IgD-negative memory B cell (primary cell): Measurements from ENCODE around the gene TUBB3. TPM values are rescaled to one million over a fixed set of nuclear protein-coding genes. Genes with fewer than 3 reads are reported as not detected.

Source experiments
- H3K27ac Mint-ChIP-seq, 3 donors: one replicate each; pipeline ENCODE4 v1.8.0; 2020 to 2022; ENCODE audit warnings: mild to moderate bottlenecking in 3 of 3, mixed read lengths in 3 of 3, moderate library complexity in 1 of 3
- H3K27me3 Mint-ChIP-seq: one replicate; pipeline ENCODE4 v1.8.0; 2021; ENCODE audit warnings: mixed read lengths
- H3K36me3 Mint-ChIP-seq: one replicate; pipeline ENCODE4 v1.8.0; 2020; ENCODE audit warnings: mild to moderate bottlenecking, mixed read lengths
- H3K4me1 Mint-ChIP-seq, 3 donors: one replicate each; pipeline ENCODE4 v1.8.0; 2020 to 2022; ENCODE audit warnings: mixed read lengths in 3 of 3, mild to moderate bottlenecking in 1 of 3
- H3K4me3 Mint-ChIP-seq, 4 donors: one replicate each; pipeline ENCODE4 v1.8.0; 2020 to 2022; ENCODE audit warnings: mild to moderate bottlenecking in 4 of 4, mixed read lengths in 4 of 4, moderate library complexity in 3 of 4
- H3K9me3 Mint-ChIP-seq, 3 donors: one replicate each; pipeline ENCODE4 v1.8.0; 2020 to 2021; ENCODE audit warnings: mixed read lengths in 3 of 3, mild to moderate bottlenecking in 1 of 3
- polyA plus RNA-seq: library from polyadenylated mRNA; unstranded; fragments of 300-500 nt; fragmentation: Illumina TruSeq; gene quantifications from one replicate; pipeline ENCODE4 v1.2.3, GENCODE V29; 2021

The TUBB3 gene
- polyA plus RNA-seq, 1 donor from 2014 or later = 1.1 TPM

DNA sequence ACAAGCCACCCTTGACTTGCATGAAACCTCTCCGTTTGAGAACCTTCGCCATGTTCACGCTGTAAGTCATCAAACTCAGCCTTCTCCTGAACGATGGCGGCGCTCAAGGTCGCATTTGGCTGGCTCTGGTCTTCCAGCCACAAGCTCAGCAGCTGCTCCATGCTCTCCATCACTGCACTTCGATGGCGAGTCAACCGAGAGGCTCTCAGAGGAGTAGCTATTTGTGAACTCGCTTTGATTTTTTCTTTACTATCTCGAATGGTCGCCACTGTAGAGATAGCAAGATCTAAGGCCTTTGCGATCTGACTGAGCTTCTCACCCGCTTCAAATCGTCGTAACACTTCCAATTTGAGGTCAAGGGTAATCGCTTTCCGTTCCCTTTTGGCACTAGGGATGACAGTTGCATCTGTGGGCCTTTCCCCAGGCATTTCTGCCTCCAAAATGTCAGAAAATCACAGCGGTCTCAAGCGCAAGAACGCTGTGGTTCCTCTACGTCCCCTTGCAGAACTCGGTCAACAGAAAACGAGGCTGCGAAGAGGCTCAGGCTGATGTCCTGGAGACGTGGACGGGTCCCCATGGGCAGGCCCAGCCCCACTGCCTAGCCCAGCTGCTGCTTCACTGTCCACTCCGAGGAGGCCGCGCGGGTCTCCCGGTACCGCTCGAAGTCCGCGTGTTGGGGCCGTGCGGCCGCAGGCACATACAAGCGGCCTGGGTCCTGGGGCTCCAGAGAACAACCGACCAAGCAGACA, 48.5 kb downstream of the TUBB3 start:
- H3K4me1 Mint-ChIP-seq = peaks cover 16 to 21% (median 18%) of the 10 kb centered on the region in 3 donors

DNA sequence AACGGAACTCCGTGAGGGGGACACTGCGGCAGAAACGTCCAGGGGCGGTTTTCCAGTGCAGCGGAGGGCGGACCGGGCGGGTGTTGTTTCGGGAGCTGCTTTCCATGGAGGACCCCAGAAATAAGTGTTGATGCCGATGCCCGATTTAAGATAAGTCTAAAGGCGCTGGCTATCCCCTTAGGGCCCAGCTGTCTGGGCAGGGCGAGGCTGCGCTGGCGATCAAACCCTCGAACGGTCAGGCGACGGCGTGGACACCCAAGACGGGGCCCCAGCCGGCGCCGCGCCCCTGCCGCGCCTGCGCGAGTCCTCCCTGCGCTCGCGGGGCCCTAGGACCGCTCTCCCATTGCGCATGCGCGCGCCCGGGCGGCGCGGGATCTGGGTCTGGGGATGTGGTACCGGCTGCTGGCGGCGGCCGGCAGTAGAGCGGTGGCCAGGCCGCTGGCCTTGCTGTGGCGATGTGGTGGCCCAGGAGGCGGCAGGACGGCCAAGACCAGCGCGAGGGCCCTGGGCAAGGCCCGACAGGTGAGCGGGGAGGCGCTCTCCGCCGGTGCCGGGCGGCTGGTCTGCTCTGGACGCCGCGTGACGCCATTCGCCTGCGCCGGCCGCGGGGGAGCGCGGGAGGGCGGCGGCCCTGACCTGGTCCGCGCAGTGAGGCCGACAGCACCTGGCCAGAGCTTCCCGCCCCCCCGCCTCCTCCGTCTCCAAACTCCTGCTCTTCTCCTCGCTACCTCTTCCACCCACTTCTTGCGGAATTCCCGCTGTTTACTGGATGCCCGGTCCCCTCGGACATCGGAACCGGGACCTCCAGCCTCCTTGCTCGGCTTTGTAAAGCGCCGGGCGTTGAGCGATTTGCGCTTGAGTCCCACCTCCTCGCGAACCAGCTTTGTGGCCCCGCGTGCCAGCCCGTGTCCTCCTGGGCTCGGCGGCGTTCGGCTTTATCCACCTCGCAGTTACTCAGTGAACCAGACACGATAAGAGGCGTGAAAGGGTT, 49.4 kb downstream of the TUBB3 start:
- Mint-ChIP-seq H3K4me1 (peaks cover 16 to 21% (median 20%) of the 10 kb centered on the region in 3 donors), H3K9me3 (no peaks in the 10 kb centered on the region)

More for the DNA sequence above, 48.5 kb downstream of the TUBB3 start:
- no peaks in the 10 kb centered on the region for H3K9me3 Mint-ChIP-seq
- peaks cover 6% of the 10 kb centered on the region for H3K36me3 Mint-ChIP-seq
- H3K4me3 Mint-ChIP-seq = peak overlapping the region; percentile 95 to 100 (median 98)
- H3K27ac Mint-ChIP-seq = peak overlapping the region; percentile 78 to 100 (median 92)
- no peaks in the 10 kb centered on the region for H3K27me3 Mint-ChIP-seq

DNA sequence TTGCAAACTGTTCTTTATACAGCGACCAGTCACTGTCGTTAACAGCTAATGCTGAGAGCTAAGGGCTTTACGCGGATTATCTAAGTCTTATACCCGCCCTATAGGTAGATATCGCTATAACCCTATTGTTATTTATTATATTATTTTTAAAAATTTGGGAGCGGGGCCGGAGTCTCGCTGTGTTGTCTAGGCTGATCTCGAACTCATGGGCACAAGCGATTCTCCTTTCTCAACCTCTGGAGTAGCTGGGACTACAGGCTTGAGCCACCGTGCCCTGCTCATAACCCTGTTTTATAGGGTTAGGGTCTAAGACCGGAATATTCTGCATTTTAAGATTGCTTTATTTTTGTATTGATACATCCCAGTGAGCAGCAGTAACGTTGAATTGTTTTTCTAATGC, 50.1 kb downstream of the TUBB3 start:
- Mint-ChIP-seq H3K4me3 (peak overlapping the region; percentile 95 to 100 (median 98)), H3K27ac (peak overlapping the region; percentile 92 to 100 (median 97)), H3K27me3 (no peaks in the 10 kb centered on the region), H3K4me1 (peaks cover 16 to 21% (median 21%) of the 10 kb centered on the region in 3 donors), H3K36me3 (peaks cover 6% of the 10 kb centered on the region), H3K9me3 (no peaks in the 10 kb centered on the region)

More for the DNA sequence above, 49.4 kb downstream of the TUBB3 start:
- Mint-ChIP-seq H3K27ac (peak overlapping the region; percentile 92 to 100 (median 97)), H3K4me3 (peak overlapping the region; percentile 95 to 100 (median 98)), H3K36me3 (peaks cover 6% of the 10 kb centered on the region), H3K27me3 (no peaks in the 10 kb centered on the region)

DNA sequence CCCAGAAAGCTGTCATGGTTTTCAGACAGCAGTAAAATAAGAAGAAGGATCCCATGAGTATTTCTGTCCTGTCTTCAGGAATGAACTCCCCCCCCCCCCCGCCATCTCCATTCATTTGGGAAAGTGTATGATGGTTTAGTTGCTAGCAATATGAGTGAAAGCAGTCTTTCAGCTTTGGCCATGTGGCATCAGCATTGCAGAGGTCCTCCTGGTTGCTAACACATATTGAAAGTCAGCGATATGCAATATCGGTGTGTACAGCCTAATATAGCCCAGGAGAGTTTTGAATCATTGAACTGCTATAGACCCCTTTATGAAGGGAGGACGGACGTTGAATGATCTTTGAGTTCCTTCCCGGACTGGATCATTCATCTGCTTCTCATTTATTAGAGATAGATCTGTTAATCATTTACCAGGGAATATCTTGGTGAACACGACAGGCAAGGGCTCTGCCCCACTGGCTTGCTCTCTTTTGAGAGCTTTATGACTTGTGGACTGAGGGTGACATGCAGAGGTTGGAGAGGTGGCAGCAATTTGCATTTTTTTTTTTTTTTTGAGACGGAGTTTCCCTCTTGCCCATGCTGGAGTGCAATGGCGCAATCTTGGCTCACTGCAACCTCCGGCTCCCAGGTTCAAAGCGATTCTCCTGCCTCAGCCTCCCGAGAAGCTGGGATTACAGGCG, 50.7 kb downstream of the TUBB3 start:
- Mint-ChIP-seq H3K9me3 (no peaks in the 10 kb centered on the region), H3K4me1 (peaks cover 16 to 21% (median 21%) of the 10 kb centered on the region in 3 donors), H3K4me3 (peak overlapping the region; percentile 70 to 100 (median 86)), H3K27ac (peak overlapping the region in 2 of 3 donors; percentile 53 to 100), H3K36me3 (peaks cover 7% of the 10 kb centered on the region), H3K27me3 (no peaks in the 10 kb centered on the region)

DNA sequence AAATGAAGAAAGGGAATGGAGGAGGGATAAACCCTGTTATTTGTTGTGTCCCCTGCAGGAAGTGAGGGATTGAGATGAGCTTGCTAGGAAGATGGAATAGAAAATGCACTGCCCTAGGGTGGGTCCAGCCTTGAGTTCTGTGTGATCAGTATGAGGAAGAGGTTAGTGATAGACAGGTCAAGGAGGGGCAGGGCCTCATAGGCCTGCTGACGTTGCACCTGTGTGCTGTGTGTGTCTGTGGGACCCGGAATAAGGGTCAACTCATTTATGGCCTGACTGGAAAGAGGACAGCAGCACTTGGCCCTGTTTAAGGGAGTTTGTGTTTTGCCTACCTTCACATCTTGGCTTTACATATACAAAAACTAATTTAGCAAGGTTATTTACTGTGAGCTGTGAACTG, 51.7 kb downstream of the TUBB3 start:
- Mint-ChIP-seq H3K36me3 (peaks cover 9% of the 10 kb centered on the region), H3K4me3 (peak overlapping the region in 2 of 4 donors; percentile 63 to 85), H3K27ac (peak overlapping the region in 1 of 3 donors; percentile 88), H3K27me3 (no peaks in the 10 kb centered on the region), H3K9me3 (no peaks in the 10 kb centered on the region), H3K4me1 (peaks cover 16 to 21% (median 21%) of the 10 kb centered on the region in 3 donors)

DNA sequence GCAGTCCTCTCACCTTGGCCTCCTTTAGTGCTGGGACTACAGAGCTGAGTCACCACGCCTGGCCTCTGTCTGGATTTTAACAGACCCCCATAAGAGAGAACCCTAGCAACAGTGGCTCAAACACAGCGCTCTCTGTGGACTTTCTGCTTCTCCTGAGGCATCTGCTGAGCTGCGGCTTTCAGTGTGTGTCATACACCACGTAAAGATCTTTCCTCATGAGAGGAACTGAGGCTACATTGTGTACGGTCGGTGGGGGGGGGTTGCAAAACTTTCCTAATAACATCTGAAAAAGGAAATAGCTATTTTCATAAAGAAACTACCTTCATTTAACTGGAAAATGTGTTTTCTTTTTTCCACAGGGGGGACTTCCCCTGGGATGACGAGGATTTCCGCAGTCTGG, 58.3 kb downstream of the TUBB3 start:
- no peaks in the 10 kb centered on the region for H3K27me3 Mint-ChIP-seq
- H3K4me3 Mint-ChIP-seq = peak overlapping the region in 1 of 4 donors; percentile 43
- peaks cover 1 to 16% (median 7%) of the 10 kb centered on the region in 3 donors for H3K4me1 Mint-ChIP-seq
- no peaks in the 10 kb centered on the region for H3K9me3 Mint-ChIP-seq
- H3K36me3 Mint-ChIP-seq = peaks cover 8% of the 10 kb centered on the region
- H3K27ac Mint-ChIP-seq = peak overlapping the region in 2 of 3 donors; percentile 67 to 87

DNA sequence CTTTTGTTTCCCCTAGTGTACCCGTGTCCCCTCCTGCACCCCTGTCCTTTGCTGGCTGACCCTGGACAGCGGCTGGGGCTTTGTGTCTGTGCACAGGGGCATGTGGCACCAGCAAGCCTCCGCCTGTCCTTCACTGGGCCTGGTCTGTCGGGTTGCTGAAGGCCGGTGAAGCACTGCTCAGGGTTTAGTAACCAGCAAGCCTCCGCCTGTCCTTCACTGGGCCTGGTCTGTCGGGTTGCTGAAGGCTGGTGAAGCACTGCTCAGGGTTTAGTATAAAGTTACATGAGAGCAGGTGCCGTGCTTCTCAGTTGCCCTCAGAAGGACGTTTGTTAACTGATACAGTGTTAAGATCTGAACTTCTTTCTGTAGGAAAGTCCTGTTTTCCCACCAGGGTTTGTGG, 59.2 kb downstream of the TUBB3 start:
- no peaks in the 10 kb centered on the region for H3K27me3 Mint-ChIP-seq
- H3K36me3 Mint-ChIP-seq = peaks cover 11% of the 10 kb centered on the region
- no peak overlapping the region for H3K27ac Mint-ChIP-seq

DNA sequence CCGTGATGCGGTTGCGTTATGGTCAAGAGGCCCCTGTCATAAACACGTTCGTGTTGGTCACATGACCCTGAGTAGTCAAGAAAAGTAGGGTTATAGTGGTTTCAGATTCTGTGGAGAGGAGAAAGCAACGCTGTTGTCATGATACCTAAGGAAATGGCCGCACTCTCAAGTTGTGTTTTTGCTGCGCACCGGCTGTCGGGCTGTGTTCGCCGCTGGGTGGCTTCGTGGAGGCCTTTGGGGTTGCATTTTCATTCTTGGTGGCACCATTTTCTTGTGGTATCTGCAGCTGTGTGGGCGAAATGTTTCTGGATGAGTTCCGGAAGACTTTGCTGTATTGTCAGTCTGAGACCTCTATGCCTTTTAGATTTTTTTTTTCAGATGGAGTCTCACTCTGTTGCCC, 60.4 kb downstream of the TUBB3 start:
- Mint-ChIP-seq H3K27ac (no peak overlapping the region), H3K27me3 (no peaks in the 10 kb centered on the region), H3K36me3 (peaks cover 11% of the 10 kb centered on the region), H3K4me1 (peaks cover 6 to 21% (median 12%) of the 10 kb centered on the region in 3 donors), H3K4me3 (peak overlapping the region in 1 of 4 donors; percentile 53), H3K9me3 (no peaks in the 10 kb centered on the region)

More for the DNA sequence above, 59.2 kb downstream of the TUBB3 start:
- Mint-ChIP-seq H3K4me3 (no peak overlapping the region), H3K4me1 (peaks cover 6 to 21% (median 14%) of the 10 kb centered on the region in 3 donors), H3K9me3 (no peaks in the 10 kb centered on the region)

DNA sequence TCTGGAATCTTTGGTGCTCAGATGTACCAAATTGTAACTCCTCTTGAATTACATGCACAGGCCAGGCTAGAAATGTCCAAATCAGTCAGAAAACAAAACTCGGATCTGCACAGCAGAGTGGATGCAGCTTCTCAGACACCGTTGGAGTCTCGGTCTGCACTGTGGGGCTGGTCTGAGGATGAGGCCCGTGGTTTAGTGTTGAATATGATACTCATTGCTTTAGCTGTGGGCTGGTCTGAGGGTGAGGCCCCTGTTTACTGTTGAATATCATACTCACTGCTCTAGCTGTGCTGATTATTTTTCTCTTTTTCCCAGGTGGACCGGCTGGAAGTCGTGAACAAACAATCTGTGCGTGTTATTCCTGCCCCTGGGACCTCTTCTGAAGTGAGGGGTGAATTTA, 61.1 kb downstream of the TUBB3 start:
- H3K27ac Mint-ChIP-seq = no peak overlapping the region
- H3K36me3 Mint-ChIP-seq = peaks cover 9% of the 10 kb centered on the region
- no peaks in the 10 kb centered on the region for H3K27me3 Mint-ChIP-seq

DNA sequence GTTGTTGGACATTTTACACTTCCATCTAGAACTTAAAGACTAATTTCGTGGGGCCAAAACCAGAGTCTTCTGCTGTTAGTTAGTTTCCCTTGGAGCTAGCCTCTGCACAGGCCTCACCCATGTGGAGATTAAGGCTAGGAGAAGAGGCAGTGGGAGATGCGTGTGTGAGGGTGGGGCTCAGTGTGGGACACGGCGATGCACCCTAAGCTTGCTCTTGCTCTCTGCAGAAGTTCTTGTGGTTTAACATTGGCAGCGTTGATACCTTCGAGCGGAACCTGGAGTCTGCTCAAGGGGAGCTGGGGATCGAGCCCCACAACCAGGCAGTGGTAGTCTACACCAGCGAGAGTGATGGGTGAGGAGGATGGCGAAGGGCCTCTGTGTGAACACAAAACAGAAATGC, 62.1 kb downstream of the TUBB3 start:
- no peak overlapping the region for H3K4me3 Mint-ChIP-seq
- H3K27ac Mint-ChIP-seq = no peak overlapping the region
- no peaks in the 10 kb centered on the region for H3K27me3 Mint-ChIP-seq
- no peaks in the 10 kb centered on the region for H3K9me3 Mint-ChIP-seq
- peaks cover 6 to 21% (median 12%) of the 10 kb centered on the region in 3 donors for H3K4me1 Mint-ChIP-seq
- H3K36me3 Mint-ChIP-seq = peaks cover 8% of the 10 kb centered on the region

More for the DNA sequence above, 61.1 kb downstream of the TUBB3 start:
- Mint-ChIP-seq H3K4me1 (peaks cover 6 to 21% (median 12%) of the 10 kb centered on the region in 3 donors), H3K9me3 (no peaks in the 10 kb centered on the region), H3K4me3 (no peak overlapping the region)

Other genes starting within 250 kb of the TUBB3 start
- gene CDK10, start 236.7 kb upstream of the TUBB3 start, polyA plus RNA-seq = 24.0 TPM
- 12.7 TPM for gene SPATA2L, start 221.6 kb upstream of the TUBB3 start, polyA plus RNA-seq
- 1.6 TPM for gene VPS9D1, start 202.4 kb upstream of the TUBB3 start, polyA plus RNA-seq
- 24.6 TPM for gene ZNF276, start 201.8 kb upstream of the TUBB3 start, polyA plus RNA-seq
- 23.1 TPM for gene FANCA, start 106.7 kb upstream of the TUBB3 start, polyA plus RNA-seq
- 0.19 TPM for gene SPIRE2, start 94.9 kb upstream of the TUBB3 start, polyA plus RNA-seq
- gene TCF25, start 49.8 kb upstream of the TUBB3 start, polyA plus RNA-seq = 135 TPM
- 0.93 TPM for gene MC1R, start 4.5 kb upstream of the TUBB3 start, polyA plus RNA-seq
- gene DEF8, start 25.4 kb downstream of the TUBB3 start, polyA plus RNA-seq = 67.5 TPM
- gene DBNDD1, start 96.1 kb downstream of the TUBB3 start, polyA plus RNA-seq = 9.4 TPM
- gene PRDM7, start 154.0 kb downstream of the TUBB3 start, polyA plus RNA-seq = not detected